HG03354 (cell line): ENCODE measurements around the gene URB2.
A peak's percentile ranks its signal among the peaks of the same experiment; 100 is the strongest.
"Not testable (repeated sequence)": the region's sequence is repeated elsewhere in the genome, so short reads cannot be mapped to it uniquely, and the experiment has no call there.

ENCODE experiments used
- ATAC-seq: cut with Tn5 transposase; IDR thresholded peaks from one replicate; pipeline ENCODE4 v1.9.1; 2021; ENCODE audit warnings: mild to moderate bottlenecking; ENCODE audit not compliant: unreplicated experiment, poor library complexity, severe bottlenecking

Gene URB2

DNA sequence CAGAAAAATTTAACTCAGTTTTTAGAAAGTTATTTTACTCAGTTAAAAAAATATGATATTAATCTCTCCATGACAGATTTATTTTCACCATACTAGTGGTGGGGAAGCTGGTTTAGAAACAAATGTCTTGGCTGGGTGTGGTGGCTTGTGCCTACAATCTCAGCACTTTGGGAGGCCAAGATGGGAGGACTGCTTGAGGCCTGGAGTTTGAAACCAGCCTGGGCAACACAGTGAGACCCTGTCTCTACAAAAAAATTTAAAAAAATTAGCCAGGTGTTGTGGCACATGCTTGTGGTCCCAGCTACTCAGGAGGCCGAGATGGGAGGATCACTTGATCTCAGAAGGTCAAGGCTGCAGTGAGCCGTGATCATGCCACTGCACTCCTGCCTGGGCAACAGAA is 17.5 kb upstream of the URB2 start:
- no peak for ATAC-seq

DNA sequence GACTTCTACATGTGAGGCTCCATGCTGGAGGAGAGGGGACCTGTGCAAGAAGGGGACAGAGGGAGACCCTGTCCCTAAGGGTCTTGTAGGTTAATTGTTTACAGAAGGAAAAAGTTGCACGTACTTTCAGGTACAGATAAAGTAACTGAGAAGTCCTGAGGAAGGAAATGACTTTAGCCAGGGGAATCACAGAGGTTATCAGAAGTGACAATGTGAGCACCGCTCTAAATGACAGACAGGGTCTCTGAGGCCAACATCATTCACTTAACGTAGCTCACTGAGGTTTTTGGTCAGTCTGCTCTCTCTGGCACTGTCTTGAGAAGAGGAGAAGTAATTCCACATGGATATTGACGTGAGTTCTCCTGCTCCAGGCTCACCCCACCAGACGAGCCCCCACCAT is 12.1 kb upstream of the URB2 start:
- no peak for ATAC-seq

DNA sequence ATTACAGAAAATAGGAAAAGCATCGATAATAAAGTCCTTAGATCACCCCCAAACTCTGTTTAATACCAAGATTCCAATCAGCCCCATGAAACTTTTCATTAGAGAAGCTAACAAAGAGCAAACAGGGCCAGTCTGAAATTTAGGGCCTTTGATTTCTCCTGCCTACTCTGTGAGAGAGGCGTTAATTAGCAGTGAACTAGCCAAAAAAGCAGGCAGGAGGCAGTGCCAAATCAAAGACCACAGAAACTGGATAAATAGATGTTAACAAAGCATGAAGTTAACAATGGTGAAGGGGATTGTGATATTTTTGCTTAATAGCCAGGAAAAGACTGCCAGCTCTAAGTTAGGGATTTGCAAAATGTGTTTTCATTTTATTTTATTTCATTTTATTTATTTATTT is 11.3 kb upstream of the URB2 start:
- ATAC-seq: no peak

DNA sequence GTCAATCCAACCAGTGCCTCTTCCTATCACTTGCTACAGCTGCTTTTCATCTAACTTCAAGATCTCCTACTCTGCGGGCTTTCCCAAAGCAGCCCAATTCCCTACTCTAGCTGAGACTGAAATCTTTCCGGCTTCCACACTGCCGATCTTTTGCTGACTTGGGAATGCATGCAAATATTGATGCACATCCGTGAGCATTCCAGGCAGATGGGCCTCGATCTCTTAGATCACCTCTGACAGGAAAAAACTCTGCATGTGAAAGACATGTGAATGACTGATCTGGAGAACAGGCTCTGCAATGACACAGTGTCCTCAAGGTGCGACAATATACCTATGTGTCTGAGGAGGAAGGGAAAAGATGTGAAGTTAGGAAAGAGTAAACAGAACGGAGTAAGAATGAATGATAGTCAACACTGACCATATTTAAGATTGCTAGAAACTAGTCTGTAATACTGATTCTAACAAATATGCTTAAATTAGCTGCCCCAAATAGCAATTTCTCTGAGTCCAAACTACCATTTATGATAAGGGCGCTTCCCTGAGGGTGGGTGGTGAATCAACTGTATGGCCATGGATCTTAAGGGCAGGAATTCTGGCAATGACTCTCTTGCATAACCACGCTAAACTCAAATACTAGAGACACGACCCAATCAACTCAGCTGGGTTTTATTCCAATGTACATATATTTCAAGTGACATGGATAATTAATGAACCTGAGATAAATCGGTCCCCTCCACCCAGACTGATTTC is 8.5 kb upstream of the URB2 start:
- ATAC-seq: no peak

DNA sequence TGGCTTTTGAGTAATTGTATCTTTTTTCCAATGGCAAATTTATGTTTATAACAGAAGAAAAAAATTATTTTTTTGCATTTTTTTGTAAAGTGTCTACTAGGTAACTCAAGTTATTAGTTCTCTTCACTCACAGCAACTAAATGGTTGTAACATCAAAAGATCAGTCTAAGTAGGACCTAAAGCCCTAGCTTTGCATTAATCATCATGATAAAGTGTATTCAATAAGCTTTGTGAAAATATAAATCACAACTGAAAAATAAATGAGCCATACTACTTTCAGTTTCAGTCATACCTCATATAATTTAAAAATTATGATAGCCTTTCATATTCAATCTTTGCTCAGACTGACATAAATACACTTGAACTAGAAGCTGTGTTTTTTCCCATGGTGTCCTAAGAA is 7.0 kb upstream of the URB2 start:
- ATAC-seq: no peak

DNA sequence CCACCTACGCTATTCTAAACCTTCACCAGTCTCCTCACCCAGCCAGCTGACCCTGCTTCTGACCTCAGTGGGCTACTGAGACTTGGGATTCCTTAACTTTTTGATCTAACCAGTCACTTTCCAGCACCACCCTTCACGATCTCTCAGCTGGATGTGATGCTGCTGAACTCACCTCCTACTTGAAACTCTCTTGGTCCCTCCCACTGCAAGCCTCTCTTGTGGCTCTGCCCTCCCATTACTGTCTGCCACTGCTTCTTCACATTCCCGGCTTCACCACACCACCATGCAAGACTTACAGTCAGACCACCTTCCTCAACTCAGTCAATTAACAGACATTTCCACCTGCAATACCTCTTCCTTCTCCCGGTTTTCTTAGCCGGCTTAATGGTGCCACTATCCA is 6.4 kb upstream of the URB2 start:
- no peak for ATAC-seq

DNA sequence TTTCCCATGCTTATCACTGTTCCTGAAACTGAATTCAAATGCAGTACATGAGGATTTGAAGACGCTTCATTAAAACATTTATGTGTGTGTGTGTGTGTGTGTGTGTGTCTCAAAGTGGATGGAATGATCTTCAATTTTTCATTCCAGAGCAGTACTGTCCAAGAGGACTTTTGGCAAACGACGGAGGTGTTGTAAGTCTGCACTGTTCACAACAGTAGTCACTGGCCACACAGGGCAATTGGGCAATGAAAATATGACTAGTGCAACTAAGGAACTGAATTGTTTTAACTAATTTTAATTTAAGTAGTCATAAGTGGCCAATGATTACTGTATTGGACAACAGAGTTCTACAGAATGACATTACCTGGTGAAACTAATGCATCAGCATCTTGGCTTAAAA is 5.2 kb upstream of the URB2 start:
- no peak for ATAC-seq

DNA sequence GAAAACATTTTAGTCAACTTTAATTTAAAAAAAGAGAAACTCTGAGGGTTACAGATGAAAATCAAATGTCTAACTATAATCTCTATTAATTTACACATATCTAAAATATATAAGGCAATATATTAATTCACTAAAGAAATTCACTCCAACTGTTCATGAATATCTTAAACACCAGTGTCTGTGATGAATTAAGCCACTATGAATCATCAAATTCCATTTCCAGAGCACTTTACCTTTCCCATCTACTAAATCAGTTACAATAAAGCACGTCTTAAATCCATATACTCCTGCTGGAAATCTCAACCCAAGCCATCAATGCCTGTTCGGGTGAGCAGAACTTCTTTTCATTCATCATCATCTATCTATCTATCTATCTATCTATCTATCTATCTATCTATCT is 4.4 kb upstream of the URB2 start:
- ATAC-seq: no peak

DNA sequence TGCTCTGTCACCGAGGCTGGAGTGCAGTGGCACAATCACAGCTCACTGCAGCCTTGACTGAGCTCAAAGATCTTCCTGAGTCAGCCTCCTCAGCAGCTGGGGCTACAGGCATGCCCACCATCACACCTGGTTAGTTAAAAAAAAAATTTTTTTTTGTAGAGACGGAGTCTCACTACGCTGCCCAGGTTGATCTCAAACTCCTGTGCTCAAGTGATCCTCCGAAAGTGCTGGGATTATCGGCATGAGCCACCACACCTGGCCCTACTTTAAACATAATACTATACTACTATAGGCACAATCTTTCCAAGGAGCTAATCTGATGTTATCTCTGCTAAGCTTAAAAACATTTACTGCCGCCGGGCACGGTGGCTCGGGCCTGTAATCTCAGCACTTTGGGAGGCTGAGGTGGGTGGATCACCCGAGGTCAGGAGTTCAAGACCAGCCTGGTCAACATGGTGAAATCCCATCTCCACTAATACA is 3.4 kb upstream of the URB2 start:
- ATAC-seq: not testable (repeated sequence)

DNA sequence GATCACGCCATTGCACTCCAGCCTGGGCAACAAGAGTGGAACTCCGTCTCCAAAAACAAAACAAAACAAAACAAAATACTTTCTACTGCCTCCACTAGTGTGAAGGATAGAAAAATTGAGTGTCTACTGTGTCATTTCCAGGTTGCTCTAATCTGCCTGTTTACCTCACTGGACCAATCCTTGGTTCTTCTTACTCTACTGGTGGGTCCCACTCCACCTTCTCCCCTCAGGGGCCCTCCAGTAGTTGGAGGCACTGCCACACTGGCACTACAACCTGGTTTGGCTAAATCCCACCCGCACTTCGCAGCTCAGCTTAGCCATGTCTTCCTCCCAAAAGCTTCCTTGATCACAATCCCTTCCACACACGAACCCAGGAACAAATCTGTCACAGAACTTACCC is 2.8 kb upstream of the URB2 start:
- no peak for ATAC-seq

DNA sequence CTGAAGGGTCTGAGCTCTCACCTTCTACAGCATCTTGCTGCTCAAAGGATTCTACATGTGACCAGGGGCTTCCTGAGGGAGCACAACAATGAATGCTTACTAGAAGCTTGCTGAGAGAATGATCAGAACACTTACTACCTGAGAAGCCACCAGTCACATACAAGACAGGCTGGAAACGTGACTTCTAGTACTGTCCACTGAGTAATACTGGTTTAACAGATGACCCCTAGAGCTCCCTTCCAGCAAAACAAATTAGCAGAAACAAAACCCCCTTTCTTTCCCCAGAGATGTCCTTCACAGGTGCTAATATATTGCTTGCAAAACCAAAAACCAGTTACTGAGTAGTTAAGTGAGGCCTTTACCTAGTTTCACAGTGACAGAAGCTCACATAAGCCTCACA is 2.2 kb upstream of the URB2 start:
- ATAC-seq: no peak

DNA sequence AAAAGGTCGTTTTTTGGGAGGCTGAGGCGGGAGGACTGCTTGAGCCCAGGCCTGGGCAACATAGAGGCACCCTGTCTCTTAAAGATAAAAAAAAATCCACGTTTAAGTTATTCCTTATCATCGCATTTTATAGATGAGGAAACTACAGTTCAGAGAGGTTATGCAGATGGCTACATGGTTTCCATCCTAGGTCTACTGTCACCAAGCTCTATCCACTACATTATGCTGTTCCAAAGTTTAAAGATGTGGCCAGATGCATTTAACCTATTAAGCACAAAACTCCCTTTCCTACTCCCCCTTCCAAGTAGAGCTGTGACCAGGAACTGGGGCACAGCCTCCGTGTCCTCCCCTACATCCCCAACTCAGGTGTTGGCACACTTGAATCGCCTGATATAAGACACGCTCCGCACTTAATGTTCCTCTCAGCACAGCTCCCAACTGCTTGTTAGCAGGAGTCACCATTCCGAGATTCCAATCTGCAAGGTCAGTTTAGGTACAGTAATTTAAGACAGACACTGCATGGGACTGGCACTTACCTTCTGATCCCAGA is 1.5 kb upstream of the URB2 start:
- ATAC-seq: no peak

DNA sequence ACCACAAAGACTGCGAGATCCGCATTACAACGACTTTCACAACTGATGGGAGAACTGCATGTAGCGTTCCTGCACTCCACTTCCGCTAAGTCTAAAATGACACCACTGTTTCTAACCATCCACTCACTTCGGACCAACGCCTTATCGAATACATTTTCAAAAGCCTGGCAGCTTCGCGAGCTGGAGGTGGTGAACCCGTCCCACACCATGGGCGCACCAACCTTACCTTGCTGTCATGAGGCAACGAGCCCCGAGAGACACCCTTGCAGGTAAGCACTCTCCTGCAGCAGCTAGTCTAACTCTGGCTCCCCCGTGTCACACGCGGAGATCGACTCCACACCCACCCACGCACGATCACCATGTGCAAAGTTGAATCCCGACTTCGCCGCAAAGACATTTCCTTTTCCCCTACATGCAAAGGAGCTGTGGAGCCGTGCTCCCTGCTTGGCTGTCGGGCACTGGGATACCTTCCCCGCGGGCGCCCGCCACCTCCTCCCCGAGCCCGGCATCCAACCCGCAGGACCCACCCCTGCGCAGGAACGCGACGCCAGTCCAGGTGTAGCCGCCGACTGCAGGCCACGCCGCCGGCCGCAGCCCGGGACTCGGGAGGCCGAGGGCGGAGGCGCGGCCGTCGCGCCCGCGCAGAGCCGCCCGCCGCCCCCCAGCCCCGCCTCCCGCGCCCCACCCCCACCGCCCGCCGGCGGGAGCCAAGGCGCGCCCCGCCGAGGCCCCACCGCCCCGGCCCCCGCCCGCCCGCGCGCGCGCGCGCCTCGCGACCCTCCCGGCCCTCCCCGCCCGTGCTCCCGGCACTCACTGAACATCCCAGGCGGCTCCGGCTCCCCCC is 754 bp upstream of the URB2 start:
- ATAC-seq: peak; percentile 48

DNA sequence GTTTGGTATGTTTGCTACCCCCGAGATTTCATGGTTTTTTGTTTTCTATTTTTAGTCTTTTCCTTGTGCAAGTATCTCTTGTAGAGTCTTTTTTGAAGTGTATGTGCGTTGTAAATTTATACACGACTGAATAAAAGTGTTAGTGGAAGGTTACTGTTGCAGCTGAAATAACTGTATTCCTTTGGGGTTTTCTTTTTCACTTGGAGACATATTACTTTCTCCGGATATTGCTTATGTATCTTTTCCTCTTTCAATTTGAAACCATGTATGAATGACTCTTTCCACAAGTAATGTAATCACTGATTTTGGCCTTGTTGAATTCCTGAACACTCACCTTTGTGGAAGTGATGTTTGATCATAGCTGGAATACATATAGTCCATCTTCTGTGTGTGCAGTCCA is 956 bp downstream of the URB2 start:
- no peak for ATAC-seq

DNA sequence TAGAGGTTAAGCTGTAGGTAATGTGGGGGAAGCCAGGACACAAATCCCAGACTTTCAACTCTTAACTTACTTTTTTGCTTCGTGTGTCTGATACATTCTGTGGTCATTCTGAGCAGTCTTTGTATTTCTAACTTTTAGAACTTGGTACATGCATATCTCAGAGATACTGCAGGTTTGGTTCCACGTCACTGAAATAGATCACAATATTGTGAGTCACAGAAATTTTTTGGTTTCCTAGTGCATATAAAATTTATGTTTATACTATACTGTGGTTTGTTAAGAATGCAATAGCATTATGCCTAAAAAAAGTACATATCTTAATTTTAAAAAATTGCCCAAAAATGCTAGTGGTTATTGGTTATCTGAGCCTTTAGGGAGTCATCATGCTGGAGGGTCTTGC is 3.2 kb downstream of the URB2 start:
- no peak for ATAC-seq

DNA sequence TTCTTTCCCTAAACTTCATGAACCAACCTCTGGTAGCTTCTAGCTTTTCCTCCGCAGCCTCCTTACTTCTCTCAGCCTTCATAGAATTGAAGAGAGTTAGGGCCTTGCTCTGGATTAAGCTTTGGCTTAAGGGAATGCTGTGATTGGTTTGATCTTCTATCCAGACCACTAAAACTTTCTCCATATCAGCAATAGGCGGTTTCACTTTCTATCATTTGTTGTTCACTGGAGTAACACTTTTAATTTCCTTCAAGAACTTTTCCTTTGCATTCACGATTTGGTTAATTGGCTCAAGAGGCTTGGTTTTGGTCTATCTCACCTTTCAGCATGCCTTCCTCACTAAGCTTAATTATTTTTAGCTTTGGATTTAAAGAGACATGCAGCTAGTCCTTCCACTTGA is 5.1 kb downstream of the URB2 start:
- ATAC-seq: no peak

DNA sequence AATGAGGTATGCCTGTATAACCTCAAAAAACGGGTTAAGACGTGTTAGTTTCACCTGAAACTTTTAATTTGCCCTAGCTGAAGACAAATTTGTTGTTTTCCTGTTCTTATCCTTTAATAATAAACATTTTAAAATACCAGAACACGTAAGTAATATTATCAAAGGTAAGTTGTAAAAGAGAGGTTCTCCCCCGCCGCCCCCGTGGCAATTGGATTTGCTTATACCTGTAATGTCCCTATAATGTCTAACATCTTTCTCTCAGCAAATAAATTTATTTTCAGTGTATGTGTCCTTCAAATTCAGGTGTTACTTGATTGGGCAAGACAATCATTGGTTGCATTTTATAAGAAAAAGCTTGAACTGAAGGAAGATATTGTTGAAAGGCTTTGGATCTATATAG is 5.9 kb downstream of the URB2 start:
- ATAC-seq: no peak

DNA sequence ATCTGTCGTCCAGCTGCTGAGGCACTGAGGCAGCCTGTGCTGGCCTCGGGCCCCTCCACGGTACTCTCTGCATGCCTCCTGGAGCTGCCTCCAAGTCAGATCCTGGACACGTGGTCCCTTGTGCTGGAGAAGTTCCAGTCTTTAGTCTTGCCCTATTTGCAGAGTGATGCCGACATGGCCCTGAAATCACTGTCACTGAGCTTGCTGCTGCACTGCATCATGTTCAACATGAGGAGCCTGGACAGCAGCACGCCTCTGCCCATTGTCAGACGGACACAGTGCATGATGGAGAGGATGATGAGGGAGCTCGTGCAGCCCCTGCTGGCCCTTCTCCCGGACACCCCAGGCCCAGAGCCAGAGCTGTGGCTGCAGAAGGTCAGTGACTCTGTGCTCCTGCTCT is 10.0 kb downstream of the URB2 start:
- ATAC-seq: no peak

DNA sequence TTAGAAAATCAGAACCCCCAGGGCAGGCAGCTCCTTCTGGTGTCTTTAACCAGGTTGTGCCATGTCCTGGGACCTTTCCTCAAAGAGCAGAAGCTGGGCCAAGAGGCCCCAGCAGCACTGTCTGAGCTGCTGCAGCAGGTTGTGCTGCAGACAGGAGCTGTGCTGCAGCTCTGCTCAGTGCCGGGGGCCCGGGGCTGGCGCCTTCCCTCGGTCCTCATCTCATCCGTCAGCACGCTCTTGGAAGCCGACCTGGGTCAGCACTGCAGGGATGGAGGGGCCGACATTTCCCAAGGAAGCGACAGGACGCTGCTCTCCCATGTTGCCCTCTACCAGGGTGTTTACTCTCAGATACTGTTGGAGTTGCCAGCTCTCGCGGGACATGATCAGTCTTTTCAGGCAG is 11.7 kb downstream of the URB2 start:
- no peak for ATAC-seq

DNA sequence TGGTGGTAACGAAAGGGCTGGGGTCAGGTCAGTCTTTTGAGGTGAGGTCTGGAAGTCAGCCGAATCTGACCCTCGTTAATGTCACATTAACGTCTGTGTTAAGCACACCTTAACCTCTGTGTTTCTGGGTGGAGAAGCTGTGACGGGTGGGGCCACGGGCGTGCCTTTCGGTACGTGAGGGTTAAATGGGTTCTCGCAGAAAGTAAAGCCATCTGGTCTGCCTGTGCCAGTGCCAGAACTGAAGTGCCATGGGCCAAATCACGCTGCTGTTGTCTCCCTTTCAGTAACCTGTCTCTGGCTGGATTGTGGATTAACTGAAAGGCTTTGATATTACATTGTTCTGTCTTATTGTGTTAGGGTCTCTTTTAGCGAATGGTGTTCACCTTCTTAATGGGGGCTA is 14.4 kb downstream of the URB2 start:
- ATAC-seq: no peak

DNA sequence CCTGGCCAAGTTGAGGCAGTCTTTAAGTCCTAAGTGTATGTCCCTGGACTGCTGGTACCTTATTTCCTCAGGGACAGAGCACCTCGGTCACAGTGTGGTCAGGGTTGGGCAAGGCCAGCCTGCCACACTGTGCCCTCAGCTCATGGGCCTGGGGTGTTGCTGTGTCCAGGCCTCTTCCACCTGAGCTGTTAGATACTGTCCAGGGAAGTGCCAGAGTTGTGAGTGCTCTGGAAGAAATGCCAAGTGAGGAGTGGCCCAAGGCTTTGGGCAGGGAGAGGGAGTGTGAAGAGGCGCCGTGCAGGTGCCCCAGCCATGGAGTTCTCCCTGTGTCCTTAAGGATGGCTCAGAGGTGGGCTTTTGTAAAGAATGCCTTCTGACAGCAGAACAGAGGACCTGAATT is 15.3 kb downstream of the URB2 start:
- no peak for ATAC-seq
